Testis (tissue), 2 donors: Measurements from ENCODE around the gene CNTF.

Experiments
- POLR2A ChIP-seq: fragments of 450-650 bp; IDR thresholded peaks from one replicate; pipeline ENCODE4 v1.6.1; 2017; ENCODE audit warnings: antibody characterized with exemption, mild to moderate bottlenecking, moderate library complexity
- TF ChIP-seq, protein P1 (sequence below), 3 experiments: fragments of 450-650 bp in 2 of 3; fragments of 200-600 bp in 1 of 3; sonication (generic) in 1 of 3; IDR thresholded peaks; one replicate each; pipeline ENCODE4 v1.5.1; 2016 to 2019; ENCODE audit warnings: antibody characterized with exemption in 3 of 3, mild to moderate bottlenecking in 2 of 3, moderate library complexity in 1 of 3

DNA sequence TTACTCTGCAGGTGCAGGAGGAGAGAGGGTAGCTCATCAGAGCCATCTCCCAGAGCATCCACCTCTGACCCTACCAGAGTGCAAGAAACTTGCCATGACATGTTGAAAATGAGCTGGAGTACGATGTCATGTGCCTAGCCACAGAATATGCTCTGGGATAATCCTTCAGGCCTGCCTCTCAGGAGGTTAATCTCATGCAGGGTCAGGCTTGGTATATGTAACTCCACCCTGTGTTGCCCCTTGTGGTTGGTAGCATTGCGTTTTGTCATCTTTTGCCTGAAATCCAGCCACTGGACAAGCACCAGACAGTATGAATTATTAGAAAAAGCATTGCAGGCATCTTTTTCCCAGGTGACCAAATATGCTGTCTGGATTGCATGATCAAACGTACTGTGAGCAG is 36.2 kb downstream of the CNTF start:
- TF ChIP-seq, protein P1, sequence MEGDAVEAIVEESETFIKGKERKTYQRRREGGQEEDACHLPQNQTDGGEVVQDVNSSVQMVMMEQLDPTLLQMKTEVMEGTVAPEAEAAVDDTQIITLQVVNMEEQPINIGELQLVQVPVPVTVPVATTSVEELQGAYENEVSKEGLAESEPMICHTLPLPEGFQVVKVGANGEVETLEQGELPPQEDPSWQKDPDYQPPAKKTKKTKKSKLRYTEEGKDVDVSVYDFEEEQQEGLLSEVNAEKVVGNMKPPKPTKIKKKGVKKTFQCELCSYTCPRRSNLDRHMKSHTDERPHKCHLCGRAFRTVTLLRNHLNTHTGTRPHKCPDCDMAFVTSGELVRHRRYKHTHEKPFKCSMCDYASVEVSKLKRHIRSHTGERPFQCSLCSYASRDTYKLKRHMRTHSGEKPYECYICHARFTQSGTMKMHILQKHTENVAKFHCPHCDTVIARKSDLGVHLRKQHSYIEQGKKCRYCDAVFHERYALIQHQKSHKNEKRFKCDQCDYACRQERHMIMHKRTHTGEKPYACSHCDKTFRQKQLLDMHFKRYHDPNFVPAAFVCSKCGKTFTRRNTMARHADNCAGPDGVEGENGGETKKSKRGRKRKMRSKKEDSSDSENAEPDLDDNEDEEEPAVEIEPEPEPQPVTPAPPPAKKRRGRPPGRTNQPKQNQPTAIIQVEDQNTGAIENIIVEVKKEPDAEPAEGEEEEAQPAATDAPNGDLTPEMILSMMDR (IDR thresholded peaks at IDR 0.05), result no peak
- TF ChIP-seq POLR2A, result no peak
